NK-92 treated with Interleukin-12 subunit alpha and Interleukin-12 subunit beta, amount 100 ng/mL, for 24 hours (cell line): ENCODE measurements around the gene CYTIP.

Experiments
- DNase-seq: peaks from one replicate; lab custom pipeline; 2025; lab: John Stamatoyannopoulos, UW

Gene CYTIP

GRCh38 chr2:157443795-157444640, at the start of gene CYTIP:
Gene CYTIP, minus strand, starts transcription at chr2:157444089. Its CDS starts 69 bp downstream, at chr2:157444020.
- DNase-seq: peak; percentile 65

DNA sequence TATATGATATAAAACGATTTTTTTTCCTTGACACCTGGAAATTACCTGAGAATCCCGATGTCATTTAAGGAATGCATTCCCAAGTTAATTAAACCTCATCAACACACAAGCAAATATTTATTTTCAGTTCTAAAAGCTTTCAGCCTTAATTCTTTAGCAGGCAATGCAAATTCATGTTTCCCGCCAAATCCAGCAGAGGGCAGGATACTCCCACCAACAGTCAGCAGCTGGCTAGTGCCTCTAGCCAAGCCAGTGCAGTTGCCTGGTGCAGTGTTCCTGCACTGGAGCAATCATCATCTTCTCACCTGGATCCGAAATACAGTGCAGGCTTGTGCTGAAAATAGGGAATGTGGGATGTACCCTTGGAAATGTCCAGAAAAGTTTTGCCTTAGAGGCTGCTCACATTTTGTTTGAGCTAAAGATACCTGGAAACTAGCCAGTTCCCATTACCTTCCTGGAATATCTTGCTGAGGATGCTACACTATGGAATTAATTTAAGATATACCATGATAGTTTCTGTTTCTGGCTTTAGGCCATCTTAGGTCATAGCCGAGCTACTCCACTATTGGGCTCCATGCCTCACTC, 48.4 kb upstream of the CYTIP start:
- peak; percentile 53 for DNase-seq

DNA sequence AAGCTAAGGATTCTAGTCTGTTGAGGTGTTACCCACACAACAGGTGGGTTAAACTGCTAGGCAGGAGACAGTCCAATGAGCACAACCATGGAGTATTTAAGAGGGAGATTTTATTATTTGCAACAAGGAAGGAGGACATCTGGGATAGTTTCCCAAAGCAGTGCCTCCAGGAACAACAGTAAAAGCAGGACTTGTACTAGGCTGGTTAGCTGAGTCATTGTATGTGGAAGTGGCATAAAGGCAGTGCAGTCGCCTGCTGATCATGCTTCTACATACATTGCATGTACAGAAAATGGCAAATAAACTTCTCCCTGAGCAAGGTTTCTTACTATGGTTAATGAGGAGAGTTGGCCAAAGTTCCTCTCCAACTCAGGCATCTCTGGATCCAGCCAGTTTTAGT, 46.1 kb upstream of the CYTIP start:
- DNase-seq: no peak

GRCh38 chr2:157488877-157489276, 45.0 kb upstream of the CYTIP start:
- no peak for DNase-seq

DNA sequence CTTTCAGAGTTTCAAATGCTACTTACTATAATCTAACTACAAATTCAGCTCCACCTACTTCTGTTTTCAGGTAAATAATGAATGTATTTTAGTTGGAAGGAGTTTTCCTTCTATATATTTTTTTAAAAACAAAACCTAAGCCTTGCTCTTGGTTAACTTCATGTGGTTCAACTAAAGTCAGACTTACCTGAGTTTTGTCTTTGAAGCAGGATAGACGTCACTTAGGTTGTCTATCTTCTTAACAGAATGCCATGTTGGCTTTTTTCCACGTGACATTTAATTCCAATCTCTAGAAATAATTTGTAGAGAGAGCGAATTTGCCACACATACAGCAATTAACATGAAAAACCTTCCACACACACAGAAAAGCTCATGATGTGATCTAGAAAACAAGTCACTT, 43.9 kb upstream of the CYTIP start:
- DNase-seq: no peak

- DNase-seq: no peak
These were observed 43.4 kb upstream of the CYTIP start for GRCh38 chr2:157487271-157487610.

DNA sequence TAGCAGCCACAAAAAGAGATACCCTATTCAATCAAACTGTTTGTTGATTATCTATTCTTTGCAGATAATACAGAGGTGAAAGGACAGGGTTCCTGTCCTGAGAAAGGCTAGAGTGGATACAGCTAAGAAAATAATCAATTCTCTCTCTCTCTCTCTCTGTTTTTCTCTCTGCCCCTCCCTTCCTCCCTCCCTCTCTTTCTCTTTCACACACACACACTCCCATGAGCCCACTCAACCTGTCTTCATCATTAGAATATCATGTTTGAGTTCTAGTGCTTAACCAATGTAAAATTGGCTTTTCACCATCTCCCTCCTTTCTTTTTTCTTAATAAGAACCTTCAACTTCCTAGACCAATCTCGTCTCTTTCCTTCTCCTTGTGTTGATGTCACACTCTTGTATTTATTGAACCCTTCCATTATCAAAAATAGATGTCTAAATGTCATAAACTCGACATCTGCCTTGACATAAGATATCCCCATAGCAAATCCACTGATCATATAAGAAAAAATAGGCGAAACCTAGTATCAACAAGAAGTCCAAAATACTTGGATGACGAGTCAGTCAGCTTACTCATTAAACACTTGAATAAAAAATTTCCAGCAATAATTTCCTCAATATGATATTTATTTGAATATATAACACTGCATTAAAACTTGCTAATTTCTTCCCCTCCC, 42.8 kb upstream of the CYTIP start:
- no peak for DNase-seq

- DNase-seq: peak; percentile 68
These were observed 36.5 kb upstream of the CYTIP start for GRCh38 chr2:157480182-157480961.

- peak; percentile 55 for DNase-seq
These were observed 35.5 kb upstream of the CYTIP start for GRCh38 chr2:157479081-157480027.

GRCh38 chr2:157477919-157478318, 34.0 kb upstream of the CYTIP start:
- no peak for DNase-seq

- DNase-seq: no peak
These were observed 33.2 kb upstream of the CYTIP start for GRCh38 chr2:157476953-157477709.

GRCh38 chr2:157475722-157476390, 32.0 kb upstream of the CYTIP start:
- DNase-seq: no peak

DNA sequence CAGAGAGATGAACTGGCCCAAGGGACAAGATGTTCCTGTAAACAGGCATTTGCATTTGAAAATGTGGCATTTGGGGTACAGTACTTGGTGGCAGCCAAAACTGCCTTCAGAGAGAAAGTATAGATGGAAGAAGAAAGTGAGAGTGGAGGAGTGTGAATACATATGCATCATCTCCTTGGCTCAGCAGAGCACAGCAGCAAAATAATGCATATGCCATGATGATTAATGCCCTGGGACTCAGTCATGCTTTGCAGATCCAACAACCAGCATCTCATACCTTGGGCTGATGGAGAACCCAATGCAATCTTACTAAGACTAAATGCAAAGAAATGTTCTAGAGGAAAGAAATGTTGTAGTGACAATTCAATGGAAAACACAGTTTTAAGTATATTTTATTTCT, 29.7 kb upstream of the CYTIP start:
- DNase-seq: no peak

GRCh38 chr2:157471078-157471477, 27.2 kb upstream of the CYTIP start:
- DNase-seq: peak; percentile 61

DNA sequence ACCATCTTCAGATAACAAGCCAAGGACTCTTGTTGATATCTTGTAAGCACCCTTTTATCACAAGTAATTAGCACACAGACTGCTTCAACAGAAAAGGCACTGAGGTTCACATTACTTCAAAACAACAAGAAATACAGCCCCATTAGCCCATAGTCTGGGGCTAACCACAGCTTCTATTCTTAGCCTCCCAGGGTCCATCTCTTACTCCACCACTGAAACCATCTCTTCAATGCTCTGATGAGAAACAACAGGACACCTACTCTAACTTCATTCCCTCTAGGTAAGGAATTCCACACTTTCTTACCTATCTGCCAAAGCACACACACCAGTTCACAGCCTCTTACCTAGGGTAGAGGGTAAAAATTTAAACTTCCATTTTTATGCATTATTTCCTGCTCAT, 26.4 kb upstream of the CYTIP start:
- no peak for DNase-seq

DNA sequence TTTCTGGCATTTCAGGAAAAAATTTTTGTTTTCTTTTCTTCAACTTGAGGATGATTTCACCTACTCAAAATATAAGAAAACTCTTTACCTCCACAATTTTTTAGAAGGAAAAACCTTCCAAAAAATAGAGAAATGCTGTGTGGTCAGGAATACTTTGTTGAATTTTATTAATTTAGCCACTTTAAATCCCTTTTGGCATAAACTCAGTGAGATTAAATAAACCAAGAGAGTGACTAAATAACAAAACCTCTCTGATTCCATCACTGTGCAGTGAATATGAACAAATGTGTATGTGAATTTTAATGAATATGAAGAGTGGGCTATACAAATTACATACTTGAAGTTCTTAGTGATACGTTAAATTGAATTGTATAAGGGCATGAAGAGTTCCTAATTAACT, 25.8 kb upstream of the CYTIP start:
- DNase-seq: no peak

DNA sequence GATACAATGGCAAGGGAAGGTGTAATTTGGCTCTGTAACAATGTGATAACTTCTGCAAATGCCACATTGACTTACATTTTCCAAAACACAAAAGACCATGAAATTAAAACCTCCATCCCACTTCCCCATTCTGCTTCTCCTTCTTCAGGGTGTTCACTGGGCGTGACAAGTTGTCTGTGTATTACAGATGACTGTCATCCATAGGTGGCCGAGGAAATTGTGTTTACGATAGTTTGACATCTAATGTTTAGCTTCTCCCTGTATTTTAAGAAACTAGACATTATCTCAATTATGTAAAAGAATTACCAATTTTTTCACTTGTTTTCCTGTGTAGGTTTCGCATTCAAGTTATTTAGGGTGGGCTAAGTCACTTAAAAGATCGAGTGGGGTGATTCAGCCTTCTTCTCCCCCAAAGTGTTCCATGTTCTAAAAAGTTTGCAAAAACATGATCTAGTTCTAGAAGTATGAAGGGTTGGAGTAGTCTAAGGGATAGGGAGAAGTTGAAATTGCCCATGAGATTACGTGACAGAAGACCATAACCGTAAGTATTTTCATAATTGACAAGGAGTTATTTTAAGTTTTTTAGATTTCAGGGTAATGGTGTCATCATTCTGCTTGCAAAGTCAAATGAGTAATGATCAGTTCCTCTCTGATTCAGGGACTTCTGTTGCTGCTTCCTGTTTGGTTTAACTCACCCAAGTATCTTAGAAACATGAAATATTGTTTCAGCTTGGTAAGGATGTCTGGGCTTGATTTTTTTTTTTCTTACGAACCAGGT, 25.2 kb upstream of the CYTIP start:
- no peak for DNase-seq

GRCh38 chr2:157466764-157467163, 22.9 kb upstream of the CYTIP start:
- no peak for DNase-seq

GRCh38 chr2:157465554-157465953, 21.7 kb upstream of the CYTIP start:
- DNase-seq: no peak
